Activated CD8-positive, alpha-beta memory T cell treated with anti-CD3 and anti-CD28 coated beads for 48 hours (primary cell): Measurements from ENCODE around the gene SMARCA4.

Experiments used
- DNase-seq, 3 experiments: peaks; one replicate each; pipeline ENCODE4 v3.0.0-alpha.2; 2020; ENCODE audit warnings: low read depth in 2 of 3, low spot score in 2 of 3

Gene SMARCA4

DNA sequence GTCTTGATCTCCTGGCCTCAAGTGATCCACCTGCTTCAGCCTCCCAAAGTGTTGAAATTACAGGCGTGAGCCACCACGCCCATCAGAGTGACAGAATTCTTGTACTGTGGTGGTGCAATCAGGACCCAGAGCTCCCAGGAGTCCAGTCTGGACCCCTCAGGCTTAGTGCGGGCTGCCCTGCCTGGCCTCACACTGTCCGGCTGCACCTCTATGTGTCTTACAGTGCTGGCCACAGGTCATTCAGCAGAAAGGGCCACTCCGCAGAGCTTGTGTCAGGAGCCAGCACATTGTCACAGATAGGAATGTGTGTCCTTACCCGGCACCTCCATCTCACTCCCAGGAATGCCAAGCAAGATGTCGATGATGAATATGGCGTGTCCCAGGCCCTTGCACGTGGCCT lies 49.2 kb downstream of the SMARCA4 start:
- no peak for DNase-seq

DNA sequence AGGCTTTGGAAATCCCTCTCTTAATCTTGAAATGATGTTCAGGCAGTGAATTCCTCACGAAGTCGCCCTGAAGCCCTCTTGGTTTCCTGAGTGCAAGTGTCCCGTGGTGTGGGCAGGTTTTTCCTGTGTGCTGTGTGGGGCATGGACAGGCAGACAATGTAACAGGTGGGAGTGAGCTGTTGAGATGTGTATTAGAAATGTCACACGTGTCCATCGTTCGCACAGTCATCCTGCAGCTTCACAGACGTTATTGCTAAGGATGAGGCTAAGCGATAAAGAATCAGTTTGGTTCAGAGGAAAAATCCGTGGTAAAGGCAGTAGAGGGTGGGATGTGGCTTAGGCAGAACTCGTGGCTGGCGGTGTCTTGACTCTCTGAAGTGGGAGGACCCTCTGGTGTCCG lies 51.7 kb downstream of the SMARCA4 start:
- DNase-seq: no peak

DNA sequence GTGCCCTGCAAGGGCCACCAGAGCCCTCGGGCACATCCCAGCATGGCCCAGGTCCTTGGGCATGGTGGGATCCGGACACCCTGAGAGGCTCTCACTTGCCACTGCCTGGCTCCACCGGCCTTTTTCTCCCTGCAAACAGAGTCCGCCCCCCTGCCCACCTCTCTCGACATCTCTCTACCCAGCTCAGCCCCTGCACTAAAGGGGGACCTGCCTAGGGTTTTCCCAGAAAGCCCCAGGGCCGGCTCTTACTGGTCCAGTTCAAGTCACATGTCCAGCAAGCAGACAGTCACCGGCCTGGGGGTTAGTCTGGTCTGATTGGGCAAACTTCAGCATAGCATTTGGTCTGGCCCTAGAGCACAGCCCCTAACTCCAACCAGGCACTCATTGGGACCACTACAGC lies 52.9 kb downstream of the SMARCA4 start:
- DNase-seq: no peak

DNA sequence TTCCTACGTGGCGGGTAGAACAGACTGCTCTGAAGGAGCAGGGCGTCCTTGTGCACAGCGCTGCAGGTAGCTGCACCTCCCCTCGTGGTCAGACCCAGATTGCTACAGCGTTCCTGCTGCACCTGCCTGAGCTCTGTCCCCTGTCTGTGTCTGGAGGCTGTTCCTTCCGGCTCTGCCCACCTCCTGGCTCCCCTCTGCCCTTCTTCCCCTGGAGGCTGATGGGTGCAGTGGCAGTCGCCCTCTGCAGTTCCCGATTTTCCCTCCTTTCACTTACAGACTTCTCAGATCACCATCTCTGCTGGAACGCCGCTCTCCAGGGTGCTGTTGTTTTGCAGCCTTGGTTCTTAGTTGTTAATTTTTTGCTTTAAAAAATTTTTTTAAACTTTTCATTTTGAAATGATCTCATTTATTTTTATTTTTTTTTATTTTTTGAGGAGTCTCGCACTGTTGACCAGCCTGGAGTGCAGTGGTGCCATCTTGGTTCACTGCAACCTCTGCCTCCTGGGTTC lies 53.6 kb downstream of the SMARCA4 start:
- no peak for DNase-seq

DNA sequence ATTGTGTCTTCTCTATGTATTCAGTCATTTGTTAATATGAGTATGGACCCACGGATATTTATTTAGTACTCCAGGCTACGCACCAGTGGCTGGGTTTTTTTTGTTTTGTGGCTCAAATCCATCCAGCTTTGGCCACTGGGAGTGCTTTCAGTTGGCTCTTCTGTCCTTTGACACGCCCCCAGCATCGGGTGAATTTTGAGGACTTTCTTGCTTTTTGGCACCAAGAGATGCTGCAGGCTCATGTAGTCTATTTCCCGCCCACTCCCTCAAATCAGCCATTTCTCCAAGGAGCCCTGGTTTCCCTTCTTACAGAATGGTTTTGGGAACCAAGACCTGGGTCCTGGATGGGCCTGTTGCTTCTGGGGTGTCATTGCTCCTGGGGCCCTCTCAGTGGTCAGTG lies 55.8 kb downstream of the SMARCA4 start:
- no peak for DNase-seq

DNA sequence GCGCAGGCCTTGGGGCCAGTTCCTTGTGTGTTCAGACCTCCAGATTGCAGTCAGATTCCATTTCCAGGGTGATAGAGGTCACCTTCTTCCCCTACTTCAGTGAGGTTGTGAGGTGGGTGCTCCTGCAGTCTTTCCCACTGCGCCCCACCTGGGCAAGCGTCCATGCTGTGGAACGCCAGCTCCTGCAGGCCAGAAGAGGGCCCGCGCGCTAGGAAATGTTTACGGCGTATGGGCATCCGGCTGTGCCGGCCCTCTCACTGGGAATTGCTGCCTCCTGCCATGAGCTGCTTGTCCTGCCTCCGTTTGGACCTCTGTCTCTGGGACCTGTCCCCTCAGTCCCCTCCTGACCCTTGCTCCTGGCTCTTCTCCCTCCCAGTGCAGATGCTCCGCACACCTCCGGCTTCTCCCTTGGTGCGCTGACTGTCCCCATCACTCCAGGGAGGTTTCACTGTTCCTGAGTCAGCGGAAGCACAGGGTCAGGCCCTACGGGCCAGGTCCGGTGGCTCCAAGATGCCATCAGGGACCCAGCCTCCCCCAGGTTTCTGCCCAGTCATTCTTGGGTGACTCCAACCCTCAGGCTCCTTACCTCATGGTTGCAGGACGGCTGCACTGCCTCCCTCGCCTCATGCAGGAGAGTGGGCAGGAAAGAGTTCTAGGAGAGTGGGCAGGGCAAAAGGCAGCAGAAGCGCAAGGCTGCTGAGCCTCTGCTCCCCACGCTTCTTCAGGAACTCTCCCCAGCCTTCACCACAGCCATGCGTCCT lies 56.6 kb downstream of the SMARCA4 start:
- no peak for DNase-seq

DNA sequence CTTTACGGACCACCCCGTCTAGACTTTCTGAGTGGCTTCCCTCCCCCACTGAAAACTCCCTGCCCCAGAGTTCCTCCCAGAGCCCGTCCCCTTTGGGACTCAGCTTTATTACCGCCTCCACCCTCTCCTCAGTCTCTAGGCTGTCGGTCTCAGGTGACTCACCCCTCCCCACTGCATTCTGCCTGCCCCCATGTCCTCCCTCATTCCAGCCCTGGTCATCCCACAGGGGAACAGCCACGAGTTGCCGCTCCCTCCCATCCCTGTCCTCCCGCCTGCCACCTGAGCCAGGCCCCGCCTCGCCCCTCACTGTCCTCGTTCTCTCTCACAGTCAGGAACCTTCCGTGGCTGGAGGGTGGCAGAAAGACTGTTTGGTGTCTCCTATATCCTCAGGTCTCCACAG lies 57.3 kb downstream of the SMARCA4 start:
- no peak for DNase-seq

DNA sequence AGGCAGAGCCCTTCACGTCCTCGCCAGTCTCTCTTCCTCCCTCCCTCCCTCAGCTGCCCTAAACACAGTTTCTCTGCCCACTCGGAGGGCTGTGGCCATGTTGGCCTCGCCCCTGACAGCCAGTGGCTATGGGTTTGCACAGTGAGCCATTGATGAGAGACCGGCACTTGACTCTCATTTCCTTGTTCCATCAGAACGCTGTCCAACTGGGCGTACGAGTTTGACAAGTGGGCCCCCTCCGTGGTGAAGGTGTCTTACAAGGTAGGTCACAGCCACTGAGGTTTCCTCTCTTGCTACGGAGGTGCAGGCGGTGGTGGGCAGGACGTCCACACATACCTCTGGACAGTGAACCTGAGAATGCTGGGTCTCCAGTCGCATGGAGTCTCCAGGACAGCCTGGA lies 57.9 kb downstream of the SMARCA4 start:
- no peak for DNase-seq

DNA sequence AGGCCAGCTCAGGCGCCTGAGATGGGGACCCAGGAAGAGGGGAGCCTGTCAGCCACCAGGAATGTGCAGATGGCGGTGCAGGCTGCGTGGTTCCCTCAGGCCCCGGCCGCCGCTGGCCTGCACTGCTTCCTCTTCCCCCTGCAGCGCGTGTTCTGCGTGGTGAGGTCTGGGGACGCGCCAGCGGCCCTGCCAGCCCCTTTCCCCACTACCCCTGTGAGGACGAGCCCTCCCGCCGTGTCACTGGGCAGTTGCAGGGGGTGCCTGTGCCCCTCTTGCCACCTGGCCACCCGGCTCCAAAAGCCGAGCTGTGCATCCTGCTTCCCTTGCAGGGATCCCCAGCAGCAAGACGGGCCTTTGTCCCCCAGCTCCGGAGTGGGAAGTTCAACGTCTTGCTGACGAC lies 58.4 kb downstream of the SMARCA4 start:
- no peak for DNase-seq

DNA sequence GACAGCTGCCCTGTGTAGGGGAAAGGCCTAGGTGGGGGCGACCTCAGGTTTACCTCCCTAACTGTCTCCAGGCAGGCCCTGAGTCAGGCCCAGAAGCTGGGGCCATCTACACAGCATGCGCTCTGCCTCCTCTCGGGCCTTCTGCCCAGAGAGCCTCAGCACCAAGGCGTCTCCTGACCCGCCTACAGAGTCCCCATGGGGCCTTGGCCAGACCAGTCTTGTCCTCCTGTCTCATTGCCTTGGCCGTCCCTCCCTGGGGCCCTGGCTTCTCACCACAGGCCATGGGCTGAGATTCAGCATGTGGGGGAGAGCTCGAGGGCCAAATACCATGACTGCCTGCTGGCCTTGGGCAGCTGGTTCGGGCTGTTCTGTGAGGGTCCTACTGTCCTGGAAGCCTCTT lies 59.0 kb downstream of the SMARCA4 start:
- DNase-seq: no peak

DNA sequence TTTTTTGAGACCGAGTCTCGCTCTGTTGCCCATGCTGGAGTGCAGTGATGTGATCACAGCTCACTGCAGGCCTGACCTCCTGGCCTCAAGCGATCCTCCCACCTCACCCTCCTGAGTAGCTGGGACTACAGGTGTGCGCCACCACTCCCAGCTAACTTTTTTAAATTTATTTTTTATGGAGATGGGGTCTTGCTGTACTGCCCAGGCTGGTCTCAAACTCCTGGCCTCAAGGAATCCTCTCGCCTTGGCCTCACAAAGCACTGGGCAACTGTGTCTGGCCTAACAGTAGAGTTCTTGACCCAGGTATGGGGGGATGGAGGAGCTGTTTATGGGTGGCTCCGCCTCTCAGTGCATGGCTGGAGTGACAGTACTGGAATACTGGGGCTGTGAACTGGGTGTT lies 59.6 kb downstream of the SMARCA4 start:
- no peak for DNase-seq

DNA sequence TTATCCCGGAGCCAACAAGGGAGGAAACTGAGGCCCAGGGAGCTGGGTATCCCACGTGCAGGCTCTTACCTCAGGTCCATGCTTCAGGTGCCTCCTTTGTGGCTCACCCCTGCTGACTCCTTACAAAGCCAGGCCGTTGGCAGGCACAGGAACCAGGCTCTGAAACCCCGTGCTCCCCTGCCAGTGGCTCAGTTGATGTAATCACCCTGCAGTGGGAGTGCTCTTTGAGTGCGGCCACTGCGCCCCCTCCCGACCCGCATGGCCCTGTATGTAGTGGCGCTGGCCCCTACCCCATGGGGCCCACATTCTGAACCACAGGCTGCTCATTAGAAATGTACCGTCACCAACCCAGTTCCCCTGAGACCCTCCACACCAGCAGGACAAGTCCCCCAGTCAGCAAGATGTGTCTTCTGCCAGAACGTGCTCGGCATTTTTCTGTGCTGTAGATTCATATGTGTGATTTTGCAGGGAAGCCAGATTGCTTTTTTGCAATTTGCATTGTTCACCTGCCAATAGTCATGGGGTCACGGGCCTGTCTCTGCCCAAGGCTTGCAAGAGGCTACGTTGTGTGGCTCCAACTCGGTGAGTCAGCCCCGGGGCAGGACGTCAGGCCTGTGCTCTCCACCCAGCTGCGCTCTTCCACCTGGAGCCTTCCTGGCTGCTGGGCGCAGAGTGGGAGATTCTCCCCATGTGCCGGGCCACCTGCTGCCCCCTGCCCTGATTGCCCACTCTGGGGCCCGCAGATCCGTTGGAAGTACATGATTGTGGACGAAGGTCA lies 60.3 kb downstream of the SMARCA4 start:
- no peak for DNase-seq

DNA sequence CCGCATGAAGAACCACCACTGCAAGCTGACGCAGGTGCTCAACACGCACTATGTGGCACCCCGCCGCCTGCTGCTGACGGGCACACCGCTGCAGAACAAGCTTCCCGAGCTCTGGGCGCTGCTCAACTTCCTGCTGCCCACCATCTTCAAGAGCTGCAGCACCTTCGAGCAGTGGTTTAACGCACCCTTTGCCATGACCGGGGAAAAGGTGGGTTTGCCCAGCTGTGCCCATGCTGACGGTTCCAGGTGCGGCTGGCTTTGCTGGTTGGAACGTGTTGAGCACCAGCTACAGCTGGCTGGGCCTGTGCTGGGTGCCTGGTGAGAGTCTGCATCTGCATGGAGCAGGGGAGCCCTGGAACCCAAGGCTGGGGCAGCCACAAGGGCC lies 60.9 kb downstream of the SMARCA4 start:
- DNase-seq: no peak

DNA sequence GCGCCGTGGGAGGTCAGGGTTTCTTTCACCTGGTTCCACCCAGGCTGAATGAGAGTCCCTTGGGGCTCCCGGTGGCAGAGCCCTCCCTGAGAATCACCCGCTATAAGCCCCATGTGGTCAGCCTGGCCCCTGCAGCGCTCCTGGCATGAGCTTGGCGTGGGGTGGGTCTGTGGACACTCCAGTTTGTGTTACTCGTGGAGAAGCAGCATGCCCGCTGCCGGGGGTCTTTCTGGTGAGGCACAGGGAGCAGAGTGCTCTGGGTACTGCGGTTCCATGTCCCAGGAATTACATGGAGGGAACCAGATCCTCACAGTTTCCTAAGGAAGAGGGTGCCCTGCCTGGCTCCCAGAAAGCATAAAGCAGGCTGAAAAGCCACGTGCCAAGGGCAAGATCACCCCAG lies 62.2 kb downstream of the SMARCA4 start:
- no peak for DNase-seq

DNA sequence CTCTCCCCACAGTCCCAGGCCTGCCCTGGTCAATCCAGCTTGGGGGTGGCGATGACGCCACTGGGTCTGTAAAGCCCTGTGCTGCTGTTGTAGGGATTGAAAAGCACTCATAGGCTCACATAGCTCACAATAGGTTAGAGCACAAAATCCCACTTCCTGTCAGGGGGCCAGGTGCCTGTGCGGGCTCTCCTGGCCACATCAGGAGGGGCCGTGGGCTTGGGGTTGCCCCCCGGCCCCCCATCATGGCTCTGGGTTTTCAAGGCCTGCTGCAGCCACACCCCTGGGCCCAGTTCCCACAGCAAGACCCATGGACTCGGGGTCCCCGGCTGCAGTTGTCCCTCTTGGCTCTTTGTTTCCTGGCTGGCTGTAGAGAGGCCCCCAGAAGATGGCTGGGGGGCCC lies 62.9 kb downstream of the SMARCA4 start:
- DNase-seq: no peak

DNA sequence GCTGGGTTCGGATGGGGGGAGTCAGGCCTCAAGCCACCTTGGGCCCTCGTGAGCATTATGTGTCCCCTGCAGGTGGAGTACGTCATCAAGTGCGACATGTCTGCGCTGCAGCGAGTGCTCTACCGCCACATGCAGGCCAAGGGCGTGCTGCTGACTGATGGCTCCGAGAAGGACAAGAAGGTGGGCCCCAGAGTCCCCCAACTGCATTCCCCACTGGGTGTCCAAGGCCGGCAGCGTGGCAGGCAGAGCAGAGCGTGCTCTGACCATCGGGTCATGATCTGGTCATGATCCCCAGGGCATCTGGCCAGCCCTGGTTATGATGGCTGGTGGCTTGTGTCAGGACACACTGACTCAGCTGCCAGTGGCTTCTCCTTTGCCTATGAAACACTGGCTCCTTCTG lies 63.4 kb downstream of the SMARCA4 start:
- DNase-seq: no peak

DNA sequence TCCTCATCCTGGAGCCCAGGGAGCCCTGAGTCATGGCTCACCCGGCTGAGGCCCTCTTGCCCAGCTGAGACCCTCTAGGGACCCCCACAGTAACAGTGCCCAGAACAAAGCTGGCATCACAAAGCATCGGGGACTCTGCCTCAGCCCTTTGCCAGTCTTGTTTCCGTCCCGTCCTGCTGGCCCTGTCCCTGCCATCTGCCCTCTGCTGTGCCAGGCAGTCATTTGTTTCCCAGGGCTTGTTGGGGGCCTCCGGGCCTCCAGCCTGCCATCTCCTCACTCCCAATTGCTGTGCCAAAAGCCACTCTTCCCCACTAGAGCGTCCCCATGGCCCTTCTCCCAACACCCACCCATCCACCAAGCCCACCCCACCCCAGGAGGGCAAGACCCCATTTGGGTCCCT lies 64.2 kb downstream of the SMARCA4 start:
- no peak for DNase-seq

DNA sequence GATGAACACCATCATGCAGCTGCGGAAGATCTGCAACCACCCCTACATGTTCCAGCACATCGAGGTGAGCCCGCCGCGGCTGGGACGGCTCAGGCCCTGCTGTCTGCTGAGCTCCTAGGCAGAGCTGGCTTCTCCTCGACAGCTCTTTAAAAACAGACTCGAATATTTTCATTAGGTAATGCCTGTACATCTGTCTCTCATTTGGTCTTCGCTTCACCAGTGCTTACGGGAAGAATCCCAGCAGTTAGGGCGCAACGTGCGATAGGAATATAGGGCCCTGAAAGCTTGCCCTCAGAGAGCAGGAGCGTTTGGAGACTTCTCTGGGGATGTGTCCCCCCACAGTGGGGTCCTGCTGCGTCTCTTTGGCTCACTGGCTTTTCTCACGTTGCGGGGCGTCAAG lies 64.6 kb downstream of the SMARCA4 start:
- no peak for DNase-seq

DNA sequence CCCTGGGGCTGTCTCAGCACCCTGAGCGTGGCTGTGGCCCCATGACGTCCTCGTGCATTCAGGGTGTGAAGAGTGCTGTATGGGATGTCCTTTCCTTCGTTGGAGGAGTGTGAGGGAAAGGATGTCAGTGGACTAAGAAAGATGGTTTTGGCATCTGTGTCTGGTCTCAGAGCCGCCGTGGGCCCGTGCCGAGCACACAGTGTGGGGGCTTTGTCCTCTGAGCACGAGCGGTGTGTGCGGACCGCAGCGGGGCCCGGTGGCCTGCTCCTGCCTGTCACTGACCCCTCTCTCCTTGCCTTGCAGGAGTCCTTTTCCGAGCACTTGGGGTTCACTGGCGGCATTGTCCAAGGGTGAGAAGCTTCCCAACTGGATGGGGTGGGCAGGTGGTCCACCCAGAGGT lies 65.2 kb downstream of the SMARCA4 start:
- no peak for DNase-seq

DNA sequence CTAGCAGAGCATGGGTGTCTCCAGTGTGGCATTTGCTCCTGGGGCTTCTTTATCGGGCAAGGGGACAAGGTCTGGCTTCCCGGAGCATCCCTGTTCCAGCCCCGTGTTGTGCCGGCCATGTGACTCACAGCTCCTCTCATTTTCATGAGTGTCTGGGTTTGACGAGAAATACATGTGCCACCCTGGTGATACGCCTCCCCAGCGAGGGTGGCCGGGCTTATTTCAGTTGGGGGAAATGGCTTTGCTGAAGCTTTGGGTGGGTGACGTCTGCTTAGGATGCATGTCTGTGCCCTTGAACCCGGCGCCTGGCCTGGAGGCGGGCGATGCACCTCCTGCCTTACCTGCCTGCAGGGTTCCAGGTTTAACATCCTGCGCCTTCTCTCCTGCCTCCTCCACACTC lies 66.6 kb downstream of the SMARCA4 start:
- no peak for DNase-seq

DNA sequence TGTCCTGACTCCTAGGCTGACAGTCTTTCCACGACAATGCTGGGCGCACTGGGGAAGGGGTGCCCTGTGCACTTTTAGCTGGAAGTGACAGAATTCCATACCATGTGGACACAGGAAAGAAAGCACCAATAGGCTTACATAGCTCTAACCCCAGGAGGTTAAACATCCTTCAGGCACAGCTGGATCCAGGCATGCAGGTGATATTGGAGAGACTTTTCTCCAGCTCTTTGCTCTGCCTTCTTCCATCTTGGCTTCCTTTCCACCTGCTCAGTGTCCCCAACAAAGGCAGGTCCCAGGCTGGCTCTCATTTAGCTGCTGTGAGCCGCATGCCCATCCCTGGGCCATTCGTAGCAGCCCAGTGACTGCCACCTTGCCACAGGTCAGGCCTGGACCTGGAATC lies 67.3 kb downstream of the SMARCA4 start:
- DNase-seq: no peak

DNA sequence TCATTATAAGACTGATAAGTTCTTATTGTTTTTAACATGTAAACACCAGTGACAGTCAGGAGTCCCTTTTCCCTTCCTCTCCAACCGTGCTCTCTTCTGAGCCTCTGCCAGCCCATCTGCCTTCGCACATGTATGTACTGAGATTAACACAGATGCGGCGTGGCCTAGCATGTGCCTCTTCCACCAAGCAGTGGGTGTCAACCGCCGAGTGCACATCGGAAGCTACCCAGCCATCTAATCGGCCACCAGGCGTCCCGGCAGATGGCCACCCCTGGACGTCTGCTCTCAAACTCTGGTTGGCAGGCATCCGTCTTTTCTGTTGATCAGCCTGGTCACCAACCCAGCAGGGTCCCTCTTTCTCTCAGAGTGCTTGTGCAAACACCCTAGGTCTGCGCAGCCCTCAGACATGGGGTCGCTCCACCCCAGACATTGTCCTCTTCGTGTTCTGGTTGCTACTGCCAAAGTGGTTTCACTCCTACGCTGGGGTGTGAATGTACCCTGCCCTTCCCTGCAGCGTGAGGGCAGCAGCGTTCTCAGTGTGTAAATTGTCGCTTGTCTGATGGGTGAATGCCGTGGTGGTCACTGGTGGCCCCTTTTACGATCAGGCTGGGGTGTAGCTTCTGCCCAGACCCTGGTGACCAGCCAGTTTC lies 70.7 kb downstream of the SMARCA4 start:
- DNase-seq: no peak
